Sigmoid colon (tissue), 4 donors: Measurements from ENCODE around the gene NAP1L4.

Experiments used
- EP300 ChIP-seq, 4 donors: sonication (generic); formaldehyde crosslinking; IDR thresholded peaks; one replicate each; pipeline ENCODE4 v1.6.1; 2017; ENCODE audit warnings: antibody characterized with exemption in 4 of 4
- POLR2A ChIP-seq, 2 donors: fragments of 450-650 bp; IDR thresholded peaks; one replicate each; pipeline ENCODE4 v1.6.1; 2016; ENCODE audit warnings: antibody characterized with exemption in 2 of 2, mild to moderate bottlenecking in 2 of 2, moderate library complexity in 2 of 2
- TF ChIP-seq, protein P1 (sequence below), 4 experiments: fragments of 450-650 bp in 3 of 4; fragments of 200-600 bp in 1 of 4; IDR thresholded peaks; one replicate each; pipeline ENCODE4 v1.5.1; 2016 to 2019; ENCODE audit warnings: antibody characterized with exemption in 4 of 4, mild to moderate bottlenecking in 3 of 4, moderate library complexity in 2 of 4

DNA sequence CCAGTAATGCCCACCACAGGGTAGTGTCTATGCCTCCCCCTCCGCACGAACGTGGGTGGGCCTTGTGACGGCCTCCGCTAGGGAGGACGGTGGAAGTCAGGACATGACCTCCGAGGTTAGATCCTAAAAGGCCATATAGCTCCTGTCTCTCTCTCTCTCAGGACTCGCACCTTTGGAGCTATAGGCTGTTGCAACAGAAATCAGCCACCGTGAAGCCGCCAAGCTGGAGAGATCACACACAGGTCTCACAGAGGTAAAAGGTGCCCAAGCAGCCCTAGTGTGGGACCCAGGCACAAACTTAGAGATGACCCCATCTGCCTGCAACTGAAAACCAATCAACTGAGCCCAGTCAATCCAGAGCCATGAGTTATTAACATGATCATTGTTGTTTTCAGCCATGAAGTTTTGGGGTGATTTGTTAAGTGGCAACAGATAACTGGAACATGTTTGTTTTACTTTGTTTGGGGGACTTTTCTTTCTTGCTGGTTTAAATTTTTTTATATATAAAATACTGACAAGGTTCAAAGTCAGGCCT lies 7.4 kb upstream of the NAP1L4 start:
- TF ChIP-seq, protein P1, sequence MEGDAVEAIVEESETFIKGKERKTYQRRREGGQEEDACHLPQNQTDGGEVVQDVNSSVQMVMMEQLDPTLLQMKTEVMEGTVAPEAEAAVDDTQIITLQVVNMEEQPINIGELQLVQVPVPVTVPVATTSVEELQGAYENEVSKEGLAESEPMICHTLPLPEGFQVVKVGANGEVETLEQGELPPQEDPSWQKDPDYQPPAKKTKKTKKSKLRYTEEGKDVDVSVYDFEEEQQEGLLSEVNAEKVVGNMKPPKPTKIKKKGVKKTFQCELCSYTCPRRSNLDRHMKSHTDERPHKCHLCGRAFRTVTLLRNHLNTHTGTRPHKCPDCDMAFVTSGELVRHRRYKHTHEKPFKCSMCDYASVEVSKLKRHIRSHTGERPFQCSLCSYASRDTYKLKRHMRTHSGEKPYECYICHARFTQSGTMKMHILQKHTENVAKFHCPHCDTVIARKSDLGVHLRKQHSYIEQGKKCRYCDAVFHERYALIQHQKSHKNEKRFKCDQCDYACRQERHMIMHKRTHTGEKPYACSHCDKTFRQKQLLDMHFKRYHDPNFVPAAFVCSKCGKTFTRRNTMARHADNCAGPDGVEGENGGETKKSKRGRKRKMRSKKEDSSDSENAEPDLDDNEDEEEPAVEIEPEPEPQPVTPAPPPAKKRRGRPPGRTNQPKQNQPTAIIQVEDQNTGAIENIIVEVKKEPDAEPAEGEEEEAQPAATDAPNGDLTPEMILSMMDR (IDR thresholded peaks at IDR 0.05), result no peak
- no peak for TF ChIP-seq EP300 (IDR thresholded peaks at IDR 0.05)
- TF ChIP-seq POLR2A (IDR thresholded peaks at IDR 0.05), result no peak
